Thyroid gland (tissue), 4 donors: ENCODE results near the gene TGM4.

Experiments used
- POLR2A ChIP-seq, 2 donors: fragments of 450-650 bp; IDR thresholded peaks; one replicate each; pipeline ENCODE4 v1.6.1; 2017; ENCODE audit warnings: antibody characterized with exemption in 2 of 2, mild to moderate bottlenecking in 2 of 2, moderate library complexity in 1 of 2
- TF ChIP-seq, protein P1 (sequence below), 6 experiments: fragments of 200-600 bp in 3 of 6; fragments of 450-650 bp in 3 of 6; sonication (generic) in 3 of 6; IDR thresholded peaks; one replicate each; pipeline ENCODE4 v1.5.1; 2016 to 2019; ENCODE audit warnings: antibody characterized with exemption in 6 of 6, mild to moderate bottlenecking in 2 of 6, inconsistent platforms in 1 of 6, moderate library complexity in 1 of 6

DNA sequence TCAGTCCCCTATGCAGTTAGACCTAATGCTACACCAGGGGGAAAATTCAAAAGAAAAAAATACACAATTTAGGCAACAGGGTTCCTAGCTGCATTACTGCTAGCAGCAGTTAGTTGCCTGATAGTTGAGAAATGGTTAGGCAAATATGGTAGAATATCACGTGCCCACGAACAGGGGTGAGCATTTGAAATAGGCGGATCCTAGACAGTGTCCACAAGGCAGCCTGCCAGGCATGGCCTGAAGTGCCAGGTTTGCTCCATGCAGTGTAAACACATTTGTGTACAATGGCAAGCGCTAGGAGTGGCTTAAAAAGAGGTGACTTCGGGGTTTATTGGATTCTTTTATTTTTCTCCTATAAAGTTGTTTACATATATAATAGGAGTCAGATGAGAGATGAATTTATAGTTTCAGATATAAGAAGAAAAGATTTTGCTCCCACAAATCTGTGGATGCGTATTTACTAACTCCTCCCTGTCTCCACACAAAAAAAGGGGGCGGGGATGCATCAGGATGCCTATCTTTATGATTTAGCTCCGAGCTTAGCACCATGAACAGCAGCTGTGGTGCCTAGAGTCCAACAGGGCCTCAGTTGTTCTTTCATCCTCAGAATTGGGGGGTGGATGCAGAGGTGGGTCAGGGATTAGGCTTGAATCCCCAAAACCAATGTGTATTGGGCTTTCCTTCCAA, 3.9 kb upstream of the TGM4 start:
- TF ChIP-seq, protein P1, sequence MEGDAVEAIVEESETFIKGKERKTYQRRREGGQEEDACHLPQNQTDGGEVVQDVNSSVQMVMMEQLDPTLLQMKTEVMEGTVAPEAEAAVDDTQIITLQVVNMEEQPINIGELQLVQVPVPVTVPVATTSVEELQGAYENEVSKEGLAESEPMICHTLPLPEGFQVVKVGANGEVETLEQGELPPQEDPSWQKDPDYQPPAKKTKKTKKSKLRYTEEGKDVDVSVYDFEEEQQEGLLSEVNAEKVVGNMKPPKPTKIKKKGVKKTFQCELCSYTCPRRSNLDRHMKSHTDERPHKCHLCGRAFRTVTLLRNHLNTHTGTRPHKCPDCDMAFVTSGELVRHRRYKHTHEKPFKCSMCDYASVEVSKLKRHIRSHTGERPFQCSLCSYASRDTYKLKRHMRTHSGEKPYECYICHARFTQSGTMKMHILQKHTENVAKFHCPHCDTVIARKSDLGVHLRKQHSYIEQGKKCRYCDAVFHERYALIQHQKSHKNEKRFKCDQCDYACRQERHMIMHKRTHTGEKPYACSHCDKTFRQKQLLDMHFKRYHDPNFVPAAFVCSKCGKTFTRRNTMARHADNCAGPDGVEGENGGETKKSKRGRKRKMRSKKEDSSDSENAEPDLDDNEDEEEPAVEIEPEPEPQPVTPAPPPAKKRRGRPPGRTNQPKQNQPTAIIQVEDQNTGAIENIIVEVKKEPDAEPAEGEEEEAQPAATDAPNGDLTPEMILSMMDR (IDR thresholded peaks at IDR 0.05): no peak
- no peak for TF ChIP-seq POLR2A (IDR thresholded peaks at IDR 0.05)
